ENCODE results near the gene SSTR4. TPM values are rescaled to one million over a fixed set of nuclear protein-coding genes. Genes with fewer than 3 reads are reported as not detected.
"Not testable (repeated sequence)": the region's sequence is repeated elsewhere in the genome, so short reads cannot be mapped to it uniquely, and the experiment has no call there.

Gene SSTR4
- total and polyA plus RNA-seq, 2 experiments from 2014 or later = not detected

DNA sequence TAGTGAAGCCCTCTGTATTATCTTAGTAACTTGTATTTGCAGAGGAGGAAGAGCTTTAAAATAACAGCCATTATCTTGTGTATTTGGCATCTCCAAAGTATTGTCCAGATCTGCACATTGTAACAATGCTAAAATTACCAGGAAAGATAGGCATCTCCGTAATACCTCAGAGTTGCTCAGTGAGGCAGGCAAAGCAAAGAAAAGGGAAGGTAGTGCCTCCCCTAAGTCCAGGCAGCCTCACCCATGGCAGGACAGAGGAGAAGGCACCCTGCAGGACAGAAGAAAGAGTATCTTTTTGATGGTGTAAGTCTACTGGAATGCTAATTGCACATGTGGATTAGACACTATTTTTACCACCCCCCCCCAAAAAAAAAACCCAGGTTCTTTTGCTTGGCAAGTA, 13.6 kb upstream of the SSTR4 start:
- DNase-seq = no peak
- TF ChIP-seq EZH2 (IDR thresholded peaks at IDR 0.05; ENCODE audit: insufficient read depth, poor library complexity, severe bottlenecking) = no peak
- no peak for TF ChIP-seq EZH2phosphoT487 (IDR thresholded peaks at IDR 0.05; ENCODE audit: insufficient read depth, low read depth)
- H3K9me2 ChIP-seq (ENCODE audit: insufficient read depth) = no peaks in the 10 kb centered on the region
- no peaks in the 10 kb centered on the region for H4K20me1 ChIP-seq (ENCODE audit: insufficient read depth)
- H3K4me1 ChIP-seq (ENCODE audit: insufficient read depth) = no peaks in the 10 kb centered on the region
- H3K27ac ChIP-seq = no peak overlapping the region
- no peaks in the 10 kb centered on the region for H3K79me2 ChIP-seq (ENCODE audit: insufficient read depth)
- 87 to 100% methylated on average over 1 of the region's 1 CpG for WGBS, 2 experiments (ENCODE audit: low coverage in 1 of 2, low lambda C conversion rate in 2 of 2, missing lambda C conversion rate in 2 of 2)
- peaks cover 13% of the 10 kb centered on the region; the same call in 1 of the 2 replicates for H3K27me3 ChIP-seq (replicated peaks; ENCODE audit: insufficient read depth)
- H3K9me3 ChIP-seq (ENCODE audit: low read depth) = no peaks in the 10 kb centered on the region
- no peak overlapping the region for H3K9ac ChIP-seq
- H3K36me3 ChIP-seq (ENCODE audit: low read depth) = no peaks in the 10 kb centered on the region
- H3K4me2 ChIP-seq (ENCODE audit: unreplicated experiment) = no peak overlapping the region
- no peak overlapping the region for H3K4me3 ChIP-seq
- in situ Hi-C loops (cut with MboI) = no loop called here
- no peaks in the 10 kb centered on the region for H3F3A ChIP-seq (ENCODE audit: insufficient read depth)
- H2AFZ ChIP-seq = no peak overlapping the region

DNA sequence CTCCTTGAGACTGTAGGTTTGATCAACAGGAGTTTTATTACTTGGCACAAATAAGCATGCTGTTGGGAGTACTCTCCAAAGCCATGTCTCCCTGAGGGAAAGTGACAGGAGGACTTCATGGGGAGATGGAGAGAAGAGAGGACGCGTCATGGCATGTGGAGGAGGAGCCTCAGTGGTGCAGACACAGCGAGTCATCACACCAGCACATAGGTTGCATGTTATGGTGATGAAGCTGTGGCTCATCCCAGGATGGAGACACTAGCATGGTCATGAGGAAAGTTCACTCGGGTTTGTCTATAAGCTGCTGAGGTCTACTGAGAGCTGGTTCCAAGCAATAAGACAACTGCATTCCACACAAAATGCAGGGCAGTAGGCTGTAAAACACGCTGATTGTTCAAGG, 13.2 kb upstream of the SSTR4 start:
- H3F3A ChIP-seq (ENCODE audit: insufficient read depth) = no peaks in the 10 kb centered on the region
- H3K4me1 ChIP-seq (ENCODE audit: insufficient read depth) = no peaks in the 10 kb centered on the region
- no peak overlapping the region for H2AFZ ChIP-seq
- WGBS, 2 experiments (ENCODE audit: low coverage in 1 of 2, low lambda C conversion rate in 2 of 2, missing lambda C conversion rate in 2 of 2) = 55 to 63% methylated on average over 5 of the region's 5 CpGs
- H3K4me2 ChIP-seq (ENCODE audit: unreplicated experiment) = no peak overlapping the region
- peak; percentile 58 for DNase-seq
- H3K4me3 ChIP-seq = no peak overlapping the region
- H3K27ac ChIP-seq = no peak overlapping the region
- TF ChIP-seq EZH2 (IDR thresholded peaks at IDR 0.05; ENCODE audit: insufficient read depth, poor library complexity, severe bottlenecking) (no peak), EZH2phosphoT487 (IDR thresholded peaks at IDR 0.05; ENCODE audit: insufficient read depth, low read depth) (no peak)
- no peaks in the 10 kb centered on the region for H4K20me1 ChIP-seq (ENCODE audit: insufficient read depth)
- peaks cover 9% of the 10 kb centered on the region; the same call in 1 of the 2 replicates for H3K27me3 ChIP-seq (replicated peaks; ENCODE audit: insufficient read depth)
- in situ Hi-C loops (cut with MboI) = no loop called here
- H3K36me3 ChIP-seq (ENCODE audit: low read depth) = no peaks in the 10 kb centered on the region
- H3K9me2 ChIP-seq (ENCODE audit: insufficient read depth) = no peaks in the 10 kb centered on the region
- no peaks in the 10 kb centered on the region for H3K9me3 ChIP-seq (ENCODE audit: low read depth)
- no peak overlapping the region for H3K9ac ChIP-seq
- H3K79me2 ChIP-seq (ENCODE audit: insufficient read depth) = no peaks in the 10 kb centered on the region

DNA sequence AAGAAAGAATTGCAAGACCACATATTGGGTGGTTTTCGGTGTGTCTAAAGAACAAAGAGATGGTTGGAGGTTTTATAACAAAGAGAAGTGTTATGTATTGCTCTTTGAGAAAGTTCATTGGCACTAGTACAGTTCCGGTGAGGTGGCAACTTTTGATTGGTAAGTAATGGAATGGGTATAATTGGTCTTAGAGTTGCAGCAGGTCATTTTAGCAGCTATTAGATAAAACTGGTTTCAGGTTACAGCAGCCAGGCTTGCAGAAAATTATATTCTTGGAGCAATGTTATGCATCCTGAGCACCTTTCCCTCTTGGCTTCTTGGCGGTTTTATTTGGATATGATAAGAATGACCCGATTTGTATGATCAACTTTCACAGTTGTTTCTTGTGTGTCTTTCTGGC, 12.3 kb upstream of the SSTR4 start:
- in situ Hi-C loops (cut with MboI) = no loop called here
- H3K27ac ChIP-seq = no peak overlapping the region
- 93 to 94% methylated on average over 4 of the region's 4 CpGs for WGBS, 2 experiments (ENCODE audit: low coverage in 1 of 2, low lambda C conversion rate in 2 of 2, missing lambda C conversion rate in 2 of 2)
- H3K36me3 ChIP-seq (ENCODE audit: low read depth) = no peaks in the 10 kb centered on the region
- TF ChIP-seq EZH2 (IDR thresholded peaks at IDR 0.05; ENCODE audit: insufficient read depth, poor library complexity, severe bottlenecking) (no peak), EZH2phosphoT487 (IDR thresholded peaks at IDR 0.05; ENCODE audit: insufficient read depth, low read depth) (no peak)
- DNase-seq = no peak
- no peaks in the 10 kb centered on the region for H3K9me2 ChIP-seq (ENCODE audit: insufficient read depth)
- no peaks in the 10 kb centered on the region for H3K9me3 ChIP-seq (ENCODE audit: low read depth)
- no peaks in the 10 kb centered on the region for H3F3A ChIP-seq (ENCODE audit: insufficient read depth)
- H3K4me3 ChIP-seq = no peak overlapping the region
- no peak overlapping the region for H3K9ac ChIP-seq
- H3K4me1 ChIP-seq (ENCODE audit: insufficient read depth) = no peaks in the 10 kb centered on the region
- no peak overlapping the region for H3K4me2 ChIP-seq (ENCODE audit: unreplicated experiment)
- peaks cover 11% of the 10 kb centered on the region for H3K27me3 ChIP-seq (replicated peaks; ENCODE audit: insufficient read depth)
- no peak overlapping the region for H2AFZ ChIP-seq
- no peaks in the 10 kb centered on the region for H4K20me1 ChIP-seq (ENCODE audit: insufficient read depth)
- no peaks in the 10 kb centered on the region for H3K79me2 ChIP-seq (ENCODE audit: insufficient read depth)

DNA sequence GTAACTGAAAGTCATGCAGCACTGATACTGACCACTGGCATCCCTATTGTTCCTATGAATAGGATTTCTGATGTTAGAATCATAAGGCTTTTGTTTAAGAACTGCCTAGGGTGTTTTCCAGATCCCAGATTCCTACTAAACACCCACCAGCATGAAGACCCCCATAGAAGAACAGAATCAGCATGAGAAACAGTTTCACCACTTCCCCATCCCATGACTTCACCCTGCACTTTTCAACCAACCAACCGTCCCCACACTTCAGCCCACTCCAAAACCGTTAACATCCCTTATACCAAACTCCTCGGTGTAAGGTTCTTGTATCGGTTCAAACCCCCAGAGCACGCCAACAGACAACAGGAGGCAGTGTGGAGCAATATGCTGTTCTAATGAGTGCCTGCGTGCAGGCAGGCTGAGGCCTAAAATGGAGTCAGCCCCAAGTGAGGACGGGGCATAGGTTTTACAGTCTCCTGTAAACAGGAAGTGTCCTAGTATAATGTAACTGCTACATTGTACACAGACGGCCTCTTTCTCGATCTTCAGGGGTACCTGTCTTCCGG, 11.4 kb upstream of the SSTR4 start:
- H3K27me3 ChIP-seq (replicated peaks; ENCODE audit: insufficient read depth) = peaks cover 18% of the 10 kb centered on the region
- H3K4me2 ChIP-seq (ENCODE audit: unreplicated experiment) = no peak overlapping the region
- no peak overlapping the region for H2AFZ ChIP-seq
- H4K20me1 ChIP-seq (ENCODE audit: insufficient read depth) = no peaks in the 10 kb centered on the region
- 87 to 92% methylated on average over 10 of the region's 10 CpGs for WGBS, 2 experiments (ENCODE audit: low coverage in 1 of 2, low lambda C conversion rate in 2 of 2, missing lambda C conversion rate in 2 of 2)
- no peak overlapping the region for H3K9ac ChIP-seq
- TF ChIP-seq EZH2phosphoT487 (IDR thresholded peaks at IDR 0.05; ENCODE audit: insufficient read depth, low read depth) = no peak
- no peak for TF ChIP-seq EZH2 (IDR thresholded peaks at IDR 0.05; ENCODE audit: insufficient read depth, poor library complexity, severe bottlenecking)
- no peaks in the 10 kb centered on the region for H3K79me2 ChIP-seq (ENCODE audit: insufficient read depth)
- no peak for DNase-seq
- in situ Hi-C loops (cut with MboI) = no loop called here
- H3F3A ChIP-seq (ENCODE audit: insufficient read depth) = no peaks in the 10 kb centered on the region
- no peaks in the 10 kb centered on the region for H3K4me1 ChIP-seq (ENCODE audit: insufficient read depth)
- H3K27ac ChIP-seq = no peak overlapping the region
- H3K36me3 ChIP-seq (ENCODE audit: low read depth) = no peaks in the 10 kb centered on the region
- no peaks in the 10 kb centered on the region for H3K9me3 ChIP-seq (ENCODE audit: low read depth)
- no peak overlapping the region for H3K4me3 ChIP-seq
- no peaks in the 10 kb centered on the region for H3K9me2 ChIP-seq (ENCODE audit: insufficient read depth)

DNA sequence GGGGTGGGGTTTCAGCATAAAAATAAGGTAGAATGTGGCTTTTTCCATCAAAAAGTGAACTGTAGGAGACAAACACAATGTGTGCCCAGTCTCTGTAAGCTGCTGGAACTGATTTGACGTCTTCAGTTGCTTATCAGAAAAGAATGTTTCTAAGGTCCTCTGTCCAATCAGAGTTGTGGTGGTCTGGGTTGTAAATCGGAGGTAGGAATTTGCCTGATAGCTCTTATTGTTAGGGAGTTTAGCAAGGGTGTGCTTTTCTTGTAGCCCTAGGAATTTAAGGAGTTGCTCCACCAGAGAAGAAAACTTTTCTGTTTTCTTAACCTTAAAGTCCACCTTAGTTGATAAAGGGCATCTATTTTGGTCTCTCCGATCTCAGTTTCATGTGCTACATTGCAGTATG, 10.4 kb upstream of the SSTR4 start:
- TF ChIP-seq EZH2 (IDR thresholded peaks at IDR 0.05; ENCODE audit: insufficient read depth, poor library complexity, severe bottlenecking) (no peak), EZH2phosphoT487 (IDR thresholded peaks at IDR 0.05; ENCODE audit: insufficient read depth, low read depth) (no peak)
- no peak for DNase-seq
- Histone ChIP-seq H3K4me2 (ENCODE audit: unreplicated experiment) (no peak overlapping the region), H3K9me2 (ENCODE audit: insufficient read depth) (no peaks in the 10 kb centered on the region), H3K9ac (no peak overlapping the region), H3K4me1 (ENCODE audit: insufficient read depth) (no peaks in the 10 kb centered on the region), H3K27ac (no peak overlapping the region), H3K4me3 (no peak overlapping the region), H4K20me1 (ENCODE audit: insufficient read depth) (no peaks in the 10 kb centered on the region), H3F3A (ENCODE audit: insufficient read depth) (no peaks in the 10 kb centered on the region), H3K36me3 (ENCODE audit: low read depth) (no peaks in the 10 kb centered on the region), H3K9me3 (ENCODE audit: low read depth) (no peaks in the 10 kb centered on the region), H3K79me2 (ENCODE audit: insufficient read depth) (no peaks in the 10 kb centered on the region), H2AFZ (no peak overlapping the region), H3K27me3 (replicated peaks; ENCODE audit: insufficient read depth) (peaks cover 22% of the 10 kb centered on the region)
- 78 to 88% methylated on average over 3 of the region's 3 CpGs for WGBS, 2 experiments (ENCODE audit: low coverage in 1 of 2, low lambda C conversion rate in 2 of 2, missing lambda C conversion rate in 2 of 2)
- in situ Hi-C loops (cut with MboI) = no loop called here

DNA sequence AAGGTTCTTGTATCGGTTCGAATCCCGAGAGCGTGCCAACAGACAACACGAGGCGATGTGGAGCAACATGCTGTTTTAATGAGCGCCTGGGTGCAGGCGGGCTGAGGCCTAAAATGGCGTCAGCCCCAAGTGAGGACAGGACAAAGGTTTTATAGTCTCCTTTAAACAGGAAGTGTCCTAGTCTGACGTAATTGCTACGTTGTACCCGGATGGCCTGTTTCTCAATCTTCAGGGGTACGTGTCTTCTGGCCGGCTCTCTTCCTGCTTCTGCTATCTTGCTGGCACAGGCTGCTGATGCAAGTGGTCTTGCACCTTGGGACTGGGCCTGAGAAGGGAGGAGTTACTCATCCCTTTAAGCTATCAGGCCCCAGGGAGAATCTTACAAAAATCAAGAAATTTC, 9.6 kb upstream of the SSTR4 start:
- H2AFZ ChIP-seq; H3K9me2 ChIP-seq (ENCODE audit: insufficient read depth); H4K20me1 ChIP-seq (ENCODE audit: insufficient read depth); H3K27ac ChIP-seq; H3K4me1 ChIP-seq (ENCODE audit: insufficient read depth); H3K9ac ChIP-seq; H3K36me3 ChIP-seq (ENCODE audit: low read depth); H3K9me3 ChIP-seq (ENCODE audit: low read depth); DNase-seq; H3K4me3 ChIP-seq; H3F3A ChIP-seq (ENCODE audit: insufficient read depth); H3K79me2 ChIP-seq (ENCODE audit: insufficient read depth); in situ Hi-C loops (cut with MboI); H3K4me2 ChIP-seq (ENCODE audit: unreplicated experiment): not testable (repeated sequence)
- WGBS, 2 experiments (ENCODE audit: low coverage in 1 of 2, low lambda C conversion rate in 2 of 2, missing lambda C conversion rate in 2 of 2) = 82 to 87% methylated on average over 14 of the region's 14 CpGs
- H3K27me3 ChIP-seq (replicated peaks; ENCODE audit: insufficient read depth) = peaks cover 27% of the 10 kb centered on the region
